ENCODE results near the gene FAM24B. TPM values are rescaled to one million over a fixed set of nuclear protein-coding genes. Genes with fewer than 3 reads are reported as not detected.

Gene FAM24B
- total RNA-seq, 1 donor: 3.1 TPM

- TF ChIP-seq, protein P1, sequence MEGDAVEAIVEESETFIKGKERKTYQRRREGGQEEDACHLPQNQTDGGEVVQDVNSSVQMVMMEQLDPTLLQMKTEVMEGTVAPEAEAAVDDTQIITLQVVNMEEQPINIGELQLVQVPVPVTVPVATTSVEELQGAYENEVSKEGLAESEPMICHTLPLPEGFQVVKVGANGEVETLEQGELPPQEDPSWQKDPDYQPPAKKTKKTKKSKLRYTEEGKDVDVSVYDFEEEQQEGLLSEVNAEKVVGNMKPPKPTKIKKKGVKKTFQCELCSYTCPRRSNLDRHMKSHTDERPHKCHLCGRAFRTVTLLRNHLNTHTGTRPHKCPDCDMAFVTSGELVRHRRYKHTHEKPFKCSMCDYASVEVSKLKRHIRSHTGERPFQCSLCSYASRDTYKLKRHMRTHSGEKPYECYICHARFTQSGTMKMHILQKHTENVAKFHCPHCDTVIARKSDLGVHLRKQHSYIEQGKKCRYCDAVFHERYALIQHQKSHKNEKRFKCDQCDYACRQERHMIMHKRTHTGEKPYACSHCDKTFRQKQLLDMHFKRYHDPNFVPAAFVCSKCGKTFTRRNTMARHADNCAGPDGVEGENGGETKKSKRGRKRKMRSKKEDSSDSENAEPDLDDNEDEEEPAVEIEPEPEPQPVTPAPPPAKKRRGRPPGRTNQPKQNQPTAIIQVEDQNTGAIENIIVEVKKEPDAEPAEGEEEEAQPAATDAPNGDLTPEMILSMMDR (IDR thresholded peaks at IDR 0.05; ENCODE audit: insufficient read depth, low read length): no peak
- no peak overlapping the region for H3K4me3 ChIP-seq (ENCODE audit: low read depth, low read length)
- DNase-seq (ENCODE audit: low read depth): no peak
These were observed 52.1 kb downstream of the FAM24B start for GRCh38 chr10:122827302-122827701.

DNA sequence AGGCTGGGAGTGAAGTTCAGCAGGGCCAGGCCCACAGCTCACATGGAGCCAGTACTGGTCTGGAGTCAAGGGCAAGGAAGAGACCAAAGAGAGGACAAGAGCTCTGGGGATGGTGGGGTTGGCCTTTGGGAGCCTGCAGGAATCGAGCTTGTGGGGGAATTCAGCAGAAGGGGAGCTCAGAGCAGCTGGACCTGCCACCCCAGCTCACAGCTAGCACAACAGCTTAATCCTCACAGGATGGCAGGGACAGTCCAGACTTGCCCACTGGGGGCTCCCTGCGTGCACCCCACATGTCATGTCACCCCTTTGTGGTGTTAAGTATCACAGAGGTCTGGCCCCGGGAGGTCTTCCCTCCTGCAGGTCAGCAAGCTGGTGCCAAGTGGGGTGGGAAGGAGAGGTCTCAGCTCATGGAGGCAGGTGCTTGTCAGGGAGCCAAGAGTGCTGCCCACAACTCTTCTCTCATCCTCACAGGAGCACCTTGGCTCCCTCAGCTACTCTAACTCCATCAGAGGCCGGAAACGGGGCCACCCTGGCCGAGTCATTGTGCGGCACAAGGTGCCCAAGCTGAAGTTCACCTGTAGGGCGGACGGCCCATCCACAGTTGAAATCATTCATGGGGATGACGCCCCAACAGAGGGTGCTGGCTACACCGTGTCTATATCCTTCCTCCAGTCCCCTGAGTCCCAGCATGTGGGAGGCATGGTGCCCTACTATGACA, 56.2 kb downstream of the FAM24B start:
- TF ChIP-seq, protein P1 (IDR thresholded peaks at IDR 0.05; ENCODE audit: insufficient read depth, low read length): no peak
- H3K4me3 ChIP-seq (ENCODE audit: low read depth, low read length): no peak overlapping the region
- DNase-seq (ENCODE audit: low read depth): no peak

- TF ChIP-seq, protein P1 (IDR thresholded peaks at IDR 0.05; ENCODE audit: insufficient read depth, low read length): no peak
- no peak for DNase-seq (ENCODE audit: low read depth)
- H3K4me3 ChIP-seq (ENCODE audit: low read depth, low read length): no peak overlapping the region
These were observed 57.6 kb downstream of the FAM24B start for GRCh38 chr10:122821808-122822207.

- DNase-seq (ENCODE audit: low read depth): no peak
- TF ChIP-seq, protein P1 (IDR thresholded peaks at IDR 0.05; ENCODE audit: insufficient read depth, low read length): no peak
- H3K4me3 ChIP-seq (ENCODE audit: low read depth, low read length): no peak overlapping the region
These were observed 63.9 kb downstream of the FAM24B start for GRCh38 chr10:122815458-122815857.

- H3K4me3 ChIP-seq (ENCODE audit: low read depth, low read length): no peak overlapping the region
- no peak for DNase-seq (ENCODE audit: low read depth)
- TF ChIP-seq, protein P1 (IDR thresholded peaks at IDR 0.05; ENCODE audit: insufficient read depth, low read length): no peak
These were observed 64.9 kb downstream of the FAM24B start for GRCh38 chr10:122814493-122814892.

DNA sequence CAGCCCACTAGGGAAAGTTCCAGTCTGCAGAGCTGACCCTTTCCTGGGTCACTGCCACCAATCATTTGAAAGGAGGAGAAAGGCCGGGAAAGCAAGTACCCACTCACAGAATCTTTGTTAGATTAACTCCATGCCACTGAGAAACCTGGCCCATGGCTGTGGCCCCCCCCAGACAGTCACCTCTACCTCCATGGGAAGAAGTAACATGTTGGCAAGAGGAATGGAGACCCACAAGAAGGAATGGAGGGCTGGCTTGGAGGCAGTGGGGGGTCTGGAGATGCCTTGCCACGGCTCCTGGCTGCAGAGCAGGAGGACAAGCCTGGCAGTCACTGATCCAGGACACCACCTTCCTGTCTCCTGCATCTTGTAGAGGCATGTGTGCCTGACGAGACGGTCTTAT, 66.6 kb downstream of the FAM24B start:
- TF ChIP-seq, protein P1 (IDR thresholded peaks at IDR 0.05; ENCODE audit: insufficient read depth, low read length): no peak
- DNase-seq (ENCODE audit: low read depth): no peak
- H3K4me3 ChIP-seq (ENCODE audit: low read depth, low read length): no peak overlapping the region

DNA sequence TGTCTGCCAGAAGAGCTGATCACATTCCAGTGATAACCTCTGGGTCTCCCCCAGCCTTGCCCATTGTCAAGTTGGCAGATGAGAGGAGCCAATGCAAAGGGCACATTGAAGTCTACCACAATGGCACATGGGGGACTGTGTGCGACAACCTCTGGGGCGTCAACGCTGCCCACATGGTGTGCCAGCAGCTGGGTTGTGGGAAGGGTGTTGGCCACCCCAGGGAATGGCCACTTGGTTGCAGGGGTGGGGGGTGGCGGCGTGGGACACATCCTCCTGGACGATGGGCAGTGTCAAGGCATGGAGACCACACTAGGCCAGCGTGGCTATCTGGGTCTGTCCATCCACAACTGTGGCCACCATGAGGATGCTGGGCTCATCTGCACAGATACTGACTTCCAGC, 77.1 kb downstream of the FAM24B start:
- TF ChIP-seq, protein P1 (IDR thresholded peaks at IDR 0.05; ENCODE audit: insufficient read depth, low read length): no peak
- no peak for DNase-seq (ENCODE audit: low read depth)
- H3K4me3 ChIP-seq (ENCODE audit: low read depth, low read length): no peak overlapping the region
